NCI-H187 (cell line): ENCODE data around the gene PXN.
"Not testable (repeated sequence)": the region's sequence is repeated elsewhere in the genome, so short reads cannot be mapped to it uniquely, and the experiment has no call there.

Experiments used
- DNase-seq, 2 experiments: peaks; one replicate each; lab custom pipeline; 2025; lab: John Stamatoyannopoulos, UW

The PXN gene

DNA sequence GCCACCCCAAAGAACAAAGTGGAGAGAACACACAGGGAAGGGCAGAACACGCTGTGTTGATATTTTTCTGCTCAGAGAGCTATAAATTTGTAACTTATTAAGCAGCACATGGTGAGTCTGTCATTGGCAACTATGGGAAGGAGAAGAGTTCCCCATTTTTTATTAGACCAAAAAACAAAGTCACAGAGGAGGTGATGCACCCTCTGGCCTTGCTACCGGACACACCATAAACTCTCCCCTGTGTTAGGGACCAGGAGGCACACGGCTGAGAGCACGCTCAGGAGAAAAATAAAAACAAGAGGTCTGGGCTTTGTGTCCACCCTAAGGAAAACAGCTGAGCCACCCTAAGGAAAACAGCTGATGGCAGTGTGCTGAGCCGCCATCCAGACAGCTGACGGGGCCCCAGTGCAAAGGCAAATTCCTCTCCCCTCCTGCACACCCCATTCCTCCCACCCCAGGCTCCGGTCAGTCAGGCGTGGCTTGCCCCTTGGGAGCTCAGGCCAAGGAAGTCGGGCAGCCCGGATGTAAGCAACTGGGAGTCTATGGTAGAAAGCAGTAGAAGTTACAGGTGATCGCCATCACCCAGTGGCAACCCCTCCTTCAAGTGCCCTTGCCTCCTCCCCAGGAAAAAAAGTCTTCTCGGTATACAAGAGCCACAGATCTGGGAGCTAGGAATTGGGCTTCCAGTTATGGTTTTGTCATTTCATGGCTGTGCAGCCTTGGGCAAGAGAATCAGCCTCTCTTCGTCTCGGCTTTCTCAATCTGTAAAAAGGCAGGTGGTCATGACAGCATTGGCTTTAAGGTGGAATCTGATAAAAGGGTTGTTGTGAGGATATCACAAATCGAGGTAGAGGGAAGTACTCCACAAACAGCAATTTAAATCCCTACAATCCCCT lies 2.4 kb downstream of the PXN start:
- no peak for DNase-seq

DNA sequence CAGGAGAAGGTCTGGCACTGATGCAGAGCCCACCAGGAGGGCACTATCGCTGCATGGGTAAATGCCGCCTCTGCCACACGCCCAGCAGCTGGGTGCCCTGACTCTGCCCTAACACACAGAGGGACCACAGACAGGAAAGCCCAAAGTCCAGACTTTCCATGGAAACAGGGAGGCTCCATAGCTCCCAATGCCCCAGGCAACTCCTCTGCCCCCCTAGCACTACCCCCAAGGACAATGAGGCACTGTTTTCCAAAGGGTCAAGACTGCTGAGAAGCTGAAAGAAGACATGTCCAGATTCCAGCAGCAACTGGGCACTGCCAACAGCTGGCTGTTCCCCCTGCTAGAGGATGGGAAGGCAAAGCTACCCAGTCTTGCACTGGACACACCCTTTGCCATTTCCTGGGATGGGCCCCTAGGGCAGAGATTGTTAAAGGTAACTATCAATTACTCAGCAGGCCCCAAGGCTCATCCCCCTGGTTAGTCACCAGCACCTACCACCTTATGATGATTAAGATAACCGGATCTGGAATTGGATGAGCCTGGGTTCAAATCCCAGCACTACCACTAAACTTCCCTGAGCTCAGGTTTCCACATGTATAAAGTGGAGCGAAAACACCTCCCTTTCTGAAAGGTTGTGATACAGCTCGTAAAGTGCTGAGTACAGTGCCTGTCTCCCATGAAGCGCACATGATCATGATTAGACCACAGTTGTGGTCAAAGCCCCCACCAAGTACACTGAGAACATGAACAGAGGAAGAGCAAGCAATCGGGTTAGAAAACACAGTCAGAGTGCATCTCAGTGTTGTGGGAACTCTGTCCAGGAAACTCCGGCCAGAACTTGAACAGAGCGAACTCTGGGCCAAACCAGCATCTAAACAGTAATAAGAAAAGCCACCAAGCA lies 3.3 kb downstream of the PXN start:
- DNase-seq = no peak

DNA sequence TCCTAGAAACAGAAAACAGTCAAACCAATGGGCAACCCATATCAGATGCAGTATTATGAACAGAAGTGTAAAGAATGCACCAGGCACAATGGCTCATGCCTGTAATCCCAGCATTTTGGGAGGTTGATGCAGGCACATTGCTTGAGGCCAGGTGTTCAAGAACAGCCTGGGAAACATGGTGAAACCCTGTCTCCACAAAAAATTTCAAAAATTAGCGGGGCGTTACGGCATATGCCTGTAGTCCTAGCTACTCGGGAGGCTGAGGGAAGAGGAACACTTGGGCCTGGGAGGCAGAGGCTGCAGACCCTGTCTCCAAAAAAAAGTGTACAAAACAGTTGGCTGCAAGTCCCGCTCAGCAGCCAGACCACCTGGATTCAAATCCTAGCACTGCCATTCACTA lies 4.9 kb downstream of the PXN start:
- no peak for DNase-seq

DNA sequence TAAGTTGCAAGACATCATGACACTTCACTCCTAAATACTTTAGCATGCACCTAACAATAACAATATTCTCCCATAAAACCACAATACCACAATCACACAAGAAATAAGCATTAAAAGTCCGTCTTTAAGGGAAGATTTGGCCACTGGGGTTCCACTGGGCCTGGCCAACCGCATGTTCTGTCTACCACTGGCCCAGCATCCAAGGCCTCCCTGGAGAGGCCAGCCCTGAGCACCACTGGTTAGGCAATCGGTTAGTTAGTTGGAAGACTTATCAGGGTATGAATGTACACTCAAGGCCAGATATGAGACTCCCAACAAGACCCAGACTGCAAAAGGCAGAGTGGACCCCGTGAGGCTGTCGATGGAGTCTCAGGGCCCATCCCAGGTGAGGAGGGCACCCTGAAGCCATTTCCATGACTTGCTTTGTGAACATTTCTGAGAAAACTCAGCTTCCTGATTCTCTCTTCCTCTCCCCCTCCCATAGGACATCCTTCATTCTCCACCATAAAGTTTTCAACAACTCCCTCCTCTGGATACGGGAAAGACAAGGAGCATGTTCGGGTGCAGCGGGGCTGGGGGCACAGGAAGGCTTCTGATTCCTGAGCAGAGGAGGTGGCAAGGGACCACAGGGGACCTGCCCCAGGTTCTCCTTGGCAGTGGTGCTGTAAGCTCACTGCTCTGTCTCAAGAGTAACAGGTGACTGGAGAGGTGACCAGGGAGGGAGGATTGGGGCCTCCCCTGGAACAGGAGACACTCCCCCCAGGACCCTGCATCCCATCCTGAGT lies 5.9 kb downstream of the PXN start:
- no peak for DNase-seq

GRCh38 chr12:120258323-120258896 lies 7.1 kb downstream of the PXN start:
- DNase-seq = no peak

DNA sequence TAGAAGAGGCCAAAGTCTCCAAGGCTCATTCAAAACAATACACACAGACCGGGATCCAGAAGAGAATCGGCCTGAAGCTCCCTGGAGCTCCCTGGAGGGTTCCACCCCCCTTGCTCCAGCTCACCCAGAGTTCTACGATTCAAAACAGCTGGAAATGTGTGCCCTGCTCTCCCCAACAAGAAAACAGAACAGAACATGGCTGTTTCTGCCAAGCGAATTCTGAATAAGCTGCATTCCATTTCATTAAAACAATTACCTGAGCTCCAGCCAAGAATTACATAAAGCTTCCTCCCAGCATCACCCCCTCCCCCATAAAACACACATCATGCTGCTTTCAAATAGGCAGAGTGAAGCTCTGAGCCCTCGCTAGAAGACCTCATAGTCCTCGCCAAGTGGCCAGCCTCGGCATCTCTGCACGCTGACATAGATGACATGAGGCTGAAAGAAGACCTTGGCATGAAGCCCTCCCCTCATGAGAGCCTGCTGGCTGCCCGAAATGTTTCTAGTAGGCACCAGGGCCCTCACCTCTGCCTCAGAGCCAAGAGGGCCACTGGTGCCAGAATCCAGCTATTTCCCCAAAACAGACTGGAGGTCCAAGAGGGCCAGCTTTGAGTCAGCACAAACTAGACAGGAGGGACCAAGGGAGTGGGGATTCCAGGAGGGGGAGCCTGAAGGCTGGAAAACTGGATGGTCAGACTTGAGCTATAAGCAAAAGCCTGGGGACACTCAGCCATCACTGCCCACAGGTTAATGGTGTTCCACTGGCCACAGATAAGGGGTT lies 8.3 kb downstream of the PXN start:
- no peak for DNase-seq

- DNase-seq = no peak
Observed at GRCh38 chr12:120254809-120255208, 10.7 kb downstream of the PXN start.

DNA sequence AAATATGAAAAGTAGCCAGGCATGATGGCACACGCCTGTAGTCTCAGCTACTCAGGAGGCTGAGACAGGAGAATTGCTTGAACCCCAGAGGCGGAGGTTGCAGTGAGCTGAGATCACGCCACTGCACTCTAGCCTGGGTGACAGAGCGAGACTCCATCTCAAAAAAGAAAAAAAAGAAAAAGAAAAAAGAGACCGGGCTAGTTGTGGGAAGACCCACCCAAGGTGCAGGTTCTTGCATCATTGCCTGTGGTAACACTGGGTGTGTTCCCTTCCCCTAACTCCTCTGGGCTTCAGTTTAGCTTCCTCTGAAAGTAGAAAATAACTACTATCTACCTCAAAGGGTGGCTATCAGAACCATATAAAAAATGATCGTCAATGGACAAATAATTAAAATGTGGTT lies 12.2 kb downstream of the PXN start:
- DNase-seq = not testable (repeated sequence)

GRCh38 chr12:120252071-120252906 lies 13.2 kb downstream of the PXN start:
- no peak for DNase-seq

- not testable (repeated sequence) for DNase-seq
Observed at GRCh38 chr12:120251364-120252070, 14.0 kb downstream of the PXN start.

GRCh38 chr12:120249875-120250795 lies 15.4 kb downstream of the PXN start:
- no peak for DNase-seq

GRCh38 chr12:120249266-120249874 lies 16.2 kb downstream of the PXN start:
- no peak for DNase-seq

DNA sequence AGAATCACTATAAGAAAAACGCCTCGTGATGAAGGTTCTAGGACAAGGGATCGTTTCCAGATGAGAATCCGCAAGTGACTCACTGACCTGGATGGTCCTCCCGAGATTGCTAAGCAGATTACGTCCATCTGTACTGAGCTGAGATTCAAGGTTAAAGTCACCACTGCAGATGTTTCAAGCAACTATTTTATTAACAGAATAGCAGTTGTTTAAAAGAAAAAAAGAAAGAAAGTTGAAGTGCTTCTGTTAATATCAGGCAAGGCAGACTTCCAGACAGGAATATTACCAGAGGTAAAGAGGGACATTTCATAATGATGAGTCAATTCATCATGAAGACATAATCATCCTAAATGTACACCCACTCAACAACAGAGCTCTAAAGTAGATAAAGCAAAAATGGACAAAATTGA lies 17.9 kb downstream of the PXN start:
- no peak for DNase-seq

DNA sequence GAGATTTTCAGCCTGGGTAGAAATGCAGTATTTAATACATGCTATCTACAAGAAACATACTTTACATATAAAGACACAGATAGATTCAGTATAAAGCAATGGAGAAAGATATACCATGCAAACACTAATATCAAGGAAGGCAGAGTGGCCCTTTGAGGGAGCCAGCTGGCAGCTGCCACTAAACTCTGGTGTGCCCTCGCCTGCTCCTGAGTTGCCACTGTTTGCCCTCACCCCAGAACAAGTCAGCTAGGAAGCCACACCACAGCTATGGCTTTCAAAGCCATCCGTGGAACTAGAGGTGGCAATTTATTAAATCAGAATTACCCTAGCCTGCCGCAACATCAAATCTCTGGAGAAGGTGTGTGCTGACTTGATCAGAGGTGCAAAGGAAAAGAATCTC lies 18.3 kb downstream of the PXN start:
- DNase-seq = no peak

DNA sequence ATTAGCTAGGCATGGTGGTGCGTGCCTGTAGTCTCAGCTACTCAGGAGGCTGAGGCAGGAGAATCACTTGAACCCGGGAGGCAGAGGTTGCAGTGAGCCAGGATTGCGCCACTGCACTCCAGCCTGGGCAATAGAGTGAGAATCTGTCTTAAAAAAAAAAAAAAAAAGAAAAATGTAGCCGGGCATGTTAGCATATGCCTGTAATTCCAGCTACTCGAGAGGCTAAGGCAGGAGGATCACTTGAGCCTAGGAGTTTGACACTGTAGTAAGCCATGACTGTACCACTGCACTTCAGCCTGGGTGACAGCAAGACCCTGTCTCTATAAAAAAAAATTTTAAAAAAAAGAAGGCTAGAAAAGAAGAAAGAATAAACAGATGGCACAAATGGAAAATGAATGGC lies 18.8 kb downstream of the PXN start:
- DNase-seq = not testable (repeated sequence)

DNA sequence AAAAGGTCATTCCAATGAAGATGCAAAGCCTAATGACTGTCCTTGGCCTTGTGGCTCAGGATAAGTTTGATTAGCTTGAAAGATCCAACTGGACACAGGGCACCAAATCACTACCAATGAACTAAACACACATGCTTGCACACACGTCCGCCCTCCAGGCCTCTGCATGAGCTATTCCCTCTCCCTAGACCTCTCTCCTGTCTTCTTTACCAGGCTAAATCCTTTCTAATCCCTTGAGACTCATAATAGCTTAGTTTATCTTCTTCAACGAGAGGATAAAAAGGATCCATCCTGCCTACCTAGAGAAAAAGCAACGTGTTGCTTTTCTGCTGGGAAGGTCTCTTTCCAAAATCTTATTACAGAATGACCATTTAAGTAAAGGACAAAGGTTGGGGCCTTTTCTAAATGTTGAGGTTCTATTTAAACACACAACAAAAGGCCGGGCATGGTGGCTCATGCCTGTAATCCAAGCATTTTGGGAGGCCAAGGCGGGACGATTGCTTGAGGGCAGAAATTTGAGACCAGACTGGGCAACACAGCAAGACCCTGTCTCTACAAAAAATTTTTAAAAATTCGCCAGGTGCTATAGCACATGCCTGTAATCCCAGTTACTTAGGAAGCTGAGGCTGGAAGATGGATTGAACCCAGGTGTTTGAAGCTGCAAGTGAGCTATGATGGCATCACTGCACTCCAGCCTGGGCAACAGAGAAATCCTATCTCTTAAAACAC lies 22.4 kb downstream of the PXN start:
- DNase-seq = no peak

DNA sequence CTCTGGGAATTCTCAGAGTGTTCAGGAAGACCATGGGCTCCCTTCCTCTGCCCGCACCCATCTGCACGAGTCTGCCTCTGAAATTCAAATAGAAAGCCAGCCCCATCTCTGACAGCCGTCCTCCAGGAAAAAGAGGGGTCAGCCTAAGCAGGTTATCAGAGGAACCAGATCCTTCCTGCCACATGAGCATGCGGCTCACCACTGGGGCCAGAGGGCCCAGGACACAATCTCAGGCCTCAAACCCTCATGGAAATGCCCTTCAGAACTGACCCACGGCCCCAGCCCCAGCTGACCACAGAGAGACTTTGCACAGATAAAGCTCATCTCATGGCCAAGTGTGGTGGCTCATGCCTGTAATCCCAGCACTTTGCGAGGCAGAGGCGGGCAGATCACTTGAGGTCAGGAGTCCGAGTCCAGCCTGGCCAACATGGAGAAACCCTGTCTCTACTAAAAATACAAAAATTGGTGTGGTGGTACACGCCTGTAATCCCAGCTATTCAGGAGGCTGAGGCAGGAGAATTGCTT lies 23.2 kb downstream of the PXN start:
- DNase-seq = no peak
